Coronary artery (tissue), 2 donors: Measurements from ENCODE around the gene B4GAT1.

Experiments used
- DNase-seq: peaks from one replicate; pipeline ENCODE4 v3.0.0-alpha.2; 2017; ENCODE audit warnings: low spot score
- H3K27ac ChIP-seq, 2 donors: fragments of 200-600 bp; sonication (generic); one replicate each; pipeline ENCODE4 v1.5.1; 2016 to 2019
- H3K4me3 ChIP-seq: fragments of 200-600 bp; sonication (generic); 2 replicates; pipeline ENCODE4 v1.5.1; 2016; ENCODE audit warnings: mild to moderate bottlenecking, moderate library complexity
- TF ChIP-seq, protein P1 (sequence below): fragments of 200-600 bp; sonication (generic); IDR thresholded peaks from one replicate; pipeline ENCODE4 v1.5.1; 2019; ENCODE audit warnings: antibody characterized with exemption

The B4GAT1 gene

DNA sequence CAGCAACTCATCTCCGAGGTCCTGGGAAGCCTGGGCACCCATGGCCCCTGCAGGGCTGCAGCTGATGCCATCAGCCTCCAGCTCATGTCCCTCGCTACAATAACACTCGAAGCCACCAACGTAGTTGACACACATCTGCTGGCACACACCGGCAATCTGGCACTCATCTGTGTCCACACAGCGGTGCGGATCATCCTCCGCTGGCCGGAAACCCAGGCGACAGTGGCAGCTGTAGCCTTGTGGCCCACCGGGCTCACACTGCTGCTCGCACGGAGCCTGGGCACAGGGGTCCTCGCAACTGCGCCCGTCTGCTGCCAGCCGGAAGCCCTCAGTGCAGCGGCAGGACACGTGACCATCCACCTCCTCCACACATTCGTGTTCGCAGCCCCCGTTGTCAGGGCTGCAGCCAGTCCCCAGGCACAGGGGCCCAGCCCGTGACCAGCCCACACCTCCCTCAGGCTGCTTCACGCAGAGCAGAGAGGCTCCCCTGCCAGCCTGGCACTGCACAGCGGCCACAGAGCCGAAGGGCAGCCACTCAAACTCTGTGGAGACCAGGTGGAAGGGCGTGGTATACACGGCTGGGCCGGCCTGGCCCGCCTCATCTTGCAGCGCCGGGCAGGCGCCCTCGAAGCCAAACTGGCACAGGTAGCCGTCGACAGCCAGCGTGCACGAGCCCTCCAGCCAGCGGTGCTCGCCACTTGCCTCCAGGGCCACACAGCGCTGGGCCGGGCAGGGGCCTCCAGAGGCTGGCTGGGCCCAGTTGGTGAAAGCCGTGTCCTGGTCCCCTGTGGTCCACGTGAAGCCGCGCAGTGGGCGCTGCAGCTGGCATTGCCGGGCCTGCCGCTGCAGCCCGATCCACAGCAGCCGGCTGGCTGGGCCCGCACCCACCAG, 31.3 kb downstream of the B4GAT1 start:
- TF ChIP-seq, protein P1, sequence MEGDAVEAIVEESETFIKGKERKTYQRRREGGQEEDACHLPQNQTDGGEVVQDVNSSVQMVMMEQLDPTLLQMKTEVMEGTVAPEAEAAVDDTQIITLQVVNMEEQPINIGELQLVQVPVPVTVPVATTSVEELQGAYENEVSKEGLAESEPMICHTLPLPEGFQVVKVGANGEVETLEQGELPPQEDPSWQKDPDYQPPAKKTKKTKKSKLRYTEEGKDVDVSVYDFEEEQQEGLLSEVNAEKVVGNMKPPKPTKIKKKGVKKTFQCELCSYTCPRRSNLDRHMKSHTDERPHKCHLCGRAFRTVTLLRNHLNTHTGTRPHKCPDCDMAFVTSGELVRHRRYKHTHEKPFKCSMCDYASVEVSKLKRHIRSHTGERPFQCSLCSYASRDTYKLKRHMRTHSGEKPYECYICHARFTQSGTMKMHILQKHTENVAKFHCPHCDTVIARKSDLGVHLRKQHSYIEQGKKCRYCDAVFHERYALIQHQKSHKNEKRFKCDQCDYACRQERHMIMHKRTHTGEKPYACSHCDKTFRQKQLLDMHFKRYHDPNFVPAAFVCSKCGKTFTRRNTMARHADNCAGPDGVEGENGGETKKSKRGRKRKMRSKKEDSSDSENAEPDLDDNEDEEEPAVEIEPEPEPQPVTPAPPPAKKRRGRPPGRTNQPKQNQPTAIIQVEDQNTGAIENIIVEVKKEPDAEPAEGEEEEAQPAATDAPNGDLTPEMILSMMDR: no peak
- H3K27ac ChIP-seq: peak overlapping the region; percentile 55 to 87
- peak overlapping the region; percentile 83 for H3K4me3 ChIP-seq
- no peak for DNase-seq

DNA sequence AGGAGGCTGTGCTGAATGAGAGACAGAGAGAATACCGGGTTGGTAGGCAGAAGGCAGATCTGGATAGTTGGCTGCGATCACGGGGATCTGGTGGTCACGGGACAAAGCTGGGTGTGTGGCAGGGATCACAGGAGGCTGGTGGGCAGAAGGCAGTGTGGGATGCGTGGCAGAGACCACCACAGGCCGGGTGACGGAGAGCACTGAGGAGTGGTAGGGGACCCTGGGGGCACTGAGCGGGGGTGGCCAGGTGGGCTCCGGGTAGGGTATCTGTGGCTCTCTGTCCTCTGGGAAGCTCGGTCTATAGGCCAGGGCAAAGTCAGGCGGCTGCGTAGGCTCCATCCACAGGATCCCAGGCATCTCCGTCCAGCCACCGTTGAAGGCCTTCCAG, 31.9 kb downstream of the B4GAT1 start:
- H3K4me3 ChIP-seq: peak overlapping the region; percentile 83
- H3K27ac ChIP-seq: peak overlapping the region in 1 of 2 donors; percentile 87
- DNase-seq: no peak
- TF ChIP-seq, protein P1: no peak

DNA sequence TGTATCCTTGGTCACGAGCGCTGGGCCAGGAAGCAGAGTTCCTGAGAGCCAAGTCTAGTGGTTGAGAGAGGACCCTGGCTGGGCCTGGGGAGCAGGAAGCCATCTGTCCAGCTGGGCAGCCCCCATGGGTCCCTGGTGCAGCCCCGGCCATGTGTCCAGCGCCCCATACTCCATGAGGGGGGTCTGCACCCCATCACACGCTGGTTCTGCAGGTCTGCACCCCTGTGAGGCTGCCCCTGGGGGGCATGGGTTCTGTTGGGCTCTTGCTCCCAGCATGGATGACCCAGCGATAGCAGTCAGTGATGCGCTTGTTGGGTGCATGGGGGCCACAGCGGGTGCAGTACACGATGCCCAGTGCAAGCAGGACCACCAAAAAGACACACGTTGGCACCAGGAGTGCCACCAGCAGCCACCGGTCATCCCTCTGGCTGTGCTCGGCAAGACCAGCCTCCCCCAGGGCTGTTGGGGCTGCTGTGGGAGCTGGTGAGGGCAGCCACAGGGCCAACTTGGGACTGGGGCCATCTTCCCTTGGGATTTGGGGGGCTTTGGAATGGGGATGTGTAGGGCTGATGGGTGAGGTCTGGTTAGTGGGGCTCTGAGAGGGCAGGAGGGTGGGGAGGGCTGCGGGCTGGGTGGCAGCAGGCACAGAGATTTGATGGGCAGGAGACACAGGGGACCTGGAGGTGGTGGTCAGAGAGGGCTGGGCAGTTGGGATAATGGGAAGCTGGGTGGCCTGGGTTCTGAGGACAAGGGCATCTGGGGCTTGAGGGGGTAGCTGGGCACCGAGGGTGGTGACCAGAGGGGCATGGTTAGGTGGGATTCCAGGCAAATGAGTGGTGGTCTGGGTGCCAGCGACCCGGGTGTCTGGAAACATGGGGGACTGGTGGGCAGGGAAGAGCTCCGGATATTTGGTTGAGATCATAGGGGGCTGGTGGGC, 32.6 kb downstream of the B4GAT1 start:
- Histone ChIP-seq H3K27ac (peak overlapping the region in 1 of 2 donors; percentile 87), H3K4me3 (peak overlapping the region; percentile 83)
- DNase-seq: no peak
- TF ChIP-seq, protein P1: no peak

DNA sequence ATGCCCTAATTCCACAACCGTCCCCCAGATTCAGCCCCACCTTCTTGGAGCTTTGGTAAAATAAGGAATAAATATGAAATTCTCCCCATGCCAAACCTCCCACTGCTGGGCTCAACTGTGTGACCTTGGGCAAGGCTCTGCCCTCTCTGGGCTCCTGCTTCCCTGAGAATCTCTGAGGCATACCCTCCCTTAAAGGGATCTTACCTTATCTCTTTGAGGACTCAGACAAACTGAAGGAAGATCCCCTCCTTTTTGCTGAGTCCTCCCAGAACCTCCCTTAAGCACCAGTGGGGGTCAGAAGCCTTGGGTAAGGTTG, 33.3 kb downstream of the B4GAT1 start:
- DNase-seq: no peak
- peak overlapping the region in 1 of 2 donors; percentile 87 for H3K27ac ChIP-seq
- peak overlapping the region; percentile 83 for H3K4me3 ChIP-seq
- TF ChIP-seq, protein P1: no peak

DNA sequence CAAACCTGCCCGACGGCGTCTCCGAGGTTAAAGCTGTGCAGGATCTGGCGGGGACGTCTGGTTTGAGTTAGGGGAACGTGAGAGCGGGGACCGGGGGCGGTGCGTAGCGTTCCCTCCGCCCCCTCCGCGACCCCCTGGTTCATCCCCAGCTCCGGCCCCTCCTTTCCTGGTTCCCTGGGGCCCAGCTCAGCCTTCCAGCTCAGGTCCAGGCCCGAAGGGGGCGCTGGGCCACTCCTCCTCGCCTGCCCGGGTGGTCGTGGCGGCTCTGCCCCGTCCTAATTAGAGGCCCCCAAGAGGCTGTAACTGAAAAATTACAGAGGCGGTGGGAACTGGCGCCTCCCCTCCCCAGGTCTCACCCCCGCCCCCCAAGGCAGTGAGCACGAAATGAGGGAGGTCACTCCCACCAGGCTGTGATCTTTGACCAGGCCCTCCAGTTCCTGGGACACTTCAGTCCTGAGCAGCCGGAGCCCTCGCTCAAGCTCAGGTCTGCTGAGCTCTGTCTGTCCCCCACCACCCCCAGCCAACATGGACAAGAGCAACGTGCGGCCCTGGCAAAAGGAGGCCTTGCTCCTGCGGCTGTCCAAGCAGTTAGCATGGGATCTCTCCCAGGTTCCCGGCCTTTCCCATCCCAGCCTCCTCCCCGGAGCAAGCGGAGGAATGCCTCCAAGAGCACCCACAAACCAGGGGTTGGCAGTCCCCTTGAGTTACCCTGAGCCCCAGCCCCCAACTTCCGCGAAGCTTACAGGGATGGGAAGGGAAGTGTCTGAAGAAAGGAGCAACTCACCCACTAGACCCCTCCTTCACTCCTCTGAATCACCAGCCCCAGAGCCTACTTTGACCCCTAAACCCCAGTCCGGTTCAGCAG, 33.9 kb downstream of the B4GAT1 start:
- peak; percentile 76 for DNase-seq
- peak overlapping the region; percentile 58 to 87 for H3K27ac ChIP-seq
- peak overlapping the region; percentile 83 for H3K4me3 ChIP-seq
- TF ChIP-seq, protein P1: no peak

DNA sequence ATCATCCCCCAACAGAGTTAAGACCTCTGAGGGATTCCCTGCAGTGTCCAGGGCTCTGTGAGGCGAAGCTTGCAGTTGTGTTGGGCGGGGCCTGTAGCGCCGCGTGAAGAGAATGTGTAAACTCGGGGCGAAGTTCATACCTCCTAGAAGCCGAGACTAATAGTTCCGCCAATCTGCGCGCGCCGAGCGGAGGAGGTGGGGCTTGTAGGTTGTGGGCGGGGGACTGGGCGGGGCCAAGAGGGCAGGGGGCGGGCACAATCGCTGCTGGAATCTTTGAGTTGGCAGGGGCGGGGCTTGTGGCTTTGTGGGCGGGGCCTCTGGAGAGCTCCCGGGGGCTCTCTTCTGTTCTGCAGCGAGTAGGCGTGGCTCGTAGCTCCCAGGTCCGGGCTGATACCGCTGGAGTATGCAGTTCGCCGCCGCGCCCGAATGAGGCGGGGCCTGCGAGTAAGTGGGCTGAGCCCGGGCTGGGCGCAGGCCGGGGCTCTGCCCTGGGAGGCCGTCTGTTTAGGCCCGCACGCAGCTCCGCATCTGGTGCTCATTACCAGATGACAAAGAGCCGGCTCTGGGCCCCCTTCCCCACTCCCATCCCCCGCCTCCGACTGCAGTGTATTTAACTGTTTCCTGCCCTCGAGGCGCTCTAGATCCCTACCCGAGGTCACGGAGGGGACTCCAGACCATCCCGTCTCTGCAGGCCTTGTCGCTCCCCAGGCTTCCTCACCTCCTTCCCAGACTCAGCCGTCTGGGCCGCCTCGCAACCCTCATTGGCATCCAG, 34.7 kb downstream of the B4GAT1 start:
- TF ChIP-seq, protein P1: no peak

More for the DNA sequence above, 34.7 kb downstream of the B4GAT1 start:
- peak; percentile 98 for DNase-seq
- Histone ChIP-seq H3K4me3 (peak overlapping the region; percentile 83), H3K27ac (peak overlapping the region; percentile 68 to 87)
